Measurements from ENCODE around the gene KCNQ1OT1.

KCNQ1OT1 gene

DNA sequence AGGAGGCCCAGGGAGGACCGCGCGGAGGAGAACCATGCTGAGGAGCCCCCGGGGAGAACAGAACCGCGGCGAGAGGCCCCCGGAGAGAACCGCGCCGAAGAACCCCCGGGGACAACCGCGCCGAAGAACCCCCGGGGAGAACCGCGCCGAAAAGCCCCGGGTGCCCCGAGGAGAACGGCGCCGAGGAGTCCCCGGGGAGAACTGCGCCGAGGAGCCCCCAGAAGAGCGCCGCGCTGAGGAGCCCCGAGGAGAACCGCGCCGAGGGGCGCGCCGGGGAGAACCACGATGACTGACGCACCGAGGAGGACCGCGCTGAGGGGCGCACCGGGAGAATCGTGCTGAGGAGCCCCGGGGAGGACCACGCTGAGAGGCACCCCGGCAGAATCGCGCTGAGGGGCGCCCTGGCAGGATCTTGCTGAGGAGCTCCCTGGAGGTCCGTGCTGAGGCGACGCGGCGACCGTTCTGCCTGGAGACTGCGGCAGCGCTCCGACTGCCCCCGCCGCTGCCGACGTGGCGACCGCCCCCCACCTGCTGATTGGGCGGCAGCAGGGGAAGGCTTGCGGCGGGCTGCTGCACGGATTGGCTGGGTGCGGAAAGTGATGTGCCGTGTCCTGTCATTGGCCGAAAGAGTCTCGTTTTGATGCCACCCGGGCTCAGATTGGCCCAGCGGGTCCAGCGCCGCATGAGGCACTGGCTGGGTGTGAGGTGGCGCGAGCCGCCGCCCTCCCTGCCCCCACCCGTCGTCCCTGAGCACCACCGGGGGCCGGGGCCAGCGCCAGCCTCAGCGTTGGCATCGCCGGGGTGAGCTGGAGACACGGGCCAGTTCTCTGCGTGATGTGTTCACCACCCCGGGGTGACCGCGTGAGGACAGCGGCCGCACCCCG lies at the start of gene KCNQ1OT1:
Gene KCNQ1OT1 (minus strand): TSS at position 464 of the 884 bp plus-strand sequence.
- peak; percentile 80 to 85 for DNase-seq

GRCh38 chr11:2748814-2749554 lies 49.2 kb upstream of the KCNQ1OT1 start:
- DNase-seq: no peak

DNA sequence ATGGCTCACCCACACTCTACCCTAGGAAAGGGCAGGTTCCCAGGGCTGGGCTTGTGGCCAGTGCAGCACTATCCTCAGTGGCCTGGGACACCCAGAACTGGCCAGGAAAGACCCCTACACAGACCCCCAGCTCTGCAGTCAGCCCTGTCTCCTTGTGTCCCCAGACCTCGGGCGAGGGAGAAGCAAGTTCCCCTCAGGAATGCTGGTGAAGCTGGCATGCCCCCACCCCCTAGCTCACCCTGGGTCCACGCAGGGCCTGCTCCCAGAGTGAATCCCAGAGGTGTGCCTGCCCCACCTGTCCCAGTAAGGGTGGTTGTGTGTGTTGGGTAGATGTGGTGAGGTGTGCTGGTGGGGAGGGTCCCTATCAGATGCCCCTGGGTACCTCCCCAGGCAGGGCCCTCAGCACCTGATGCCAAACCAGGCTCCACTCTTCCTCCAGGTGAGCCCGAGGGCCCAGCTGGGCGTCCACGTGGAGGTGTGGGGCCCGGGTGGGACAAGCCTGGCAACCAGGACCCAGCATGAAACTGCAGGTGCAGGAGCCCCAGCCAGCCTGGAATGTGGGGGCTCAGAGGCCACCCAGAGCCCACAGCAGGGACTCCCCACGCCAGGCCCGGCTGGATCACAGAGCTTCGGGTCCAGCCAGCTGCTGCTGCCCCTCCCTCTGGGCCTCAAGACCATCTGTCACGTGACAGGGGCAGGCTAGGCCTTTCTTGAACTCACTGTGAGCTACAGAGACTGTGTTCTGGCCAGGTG lies 48.4 kb upstream of the KCNQ1OT1 start:
- no peak for DNase-seq

GRCh38 chr11:2747248-2748027 lies 47.6 kb upstream of the KCNQ1OT1 start:
- DNase-seq: no peak

DNA sequence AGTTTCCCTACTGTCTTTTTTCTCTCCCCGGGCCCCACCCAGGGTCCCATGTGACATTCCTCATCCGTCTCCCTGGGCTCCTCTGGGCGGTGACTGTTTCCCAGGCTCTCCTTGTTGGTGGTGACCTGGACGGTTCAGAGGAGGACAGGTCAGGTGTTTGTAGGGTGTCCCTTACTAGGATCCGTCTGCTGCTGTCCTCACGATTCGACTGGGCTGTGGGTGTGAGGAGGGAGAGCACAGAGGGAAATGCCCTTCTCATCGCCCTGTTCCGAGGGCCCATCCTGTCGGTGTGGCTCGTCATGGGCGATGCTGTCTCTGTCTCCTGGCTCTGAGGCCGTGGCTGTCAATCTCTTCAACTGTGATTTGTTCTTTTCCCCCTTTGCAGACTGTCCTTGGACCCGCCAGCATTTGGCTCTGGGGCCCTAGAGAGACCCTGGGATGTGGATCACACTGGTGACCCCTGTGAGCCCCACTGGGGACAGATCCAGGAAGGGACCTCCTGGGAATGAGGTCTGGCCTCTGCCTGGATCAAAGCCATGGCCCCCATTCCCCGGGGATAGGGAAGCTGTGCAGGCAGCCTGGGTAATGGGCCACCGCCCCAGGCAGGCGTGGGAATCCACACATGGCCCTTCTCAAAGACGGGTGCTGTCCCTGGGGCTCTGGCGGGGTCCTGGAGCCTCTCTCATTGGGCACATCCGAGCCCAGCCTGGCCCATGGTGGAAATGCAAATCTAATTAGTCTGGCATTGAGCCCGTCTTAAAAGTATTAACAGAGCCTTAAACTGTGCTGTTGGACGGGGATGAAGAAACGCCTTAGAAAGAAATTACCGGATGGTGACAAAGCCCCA lies 46.8 kb upstream of the KCNQ1OT1 start:
- no peak for DNase-seq

- DNase-seq: no peak
Measured at GRCh38 chr11:2745511-2745910, 45.7 kb upstream of the KCNQ1OT1 start.

- DNase-seq: no peak
Measured at GRCh38 chr11:2744166-2744565, 44.4 kb upstream of the KCNQ1OT1 start.

DNA sequence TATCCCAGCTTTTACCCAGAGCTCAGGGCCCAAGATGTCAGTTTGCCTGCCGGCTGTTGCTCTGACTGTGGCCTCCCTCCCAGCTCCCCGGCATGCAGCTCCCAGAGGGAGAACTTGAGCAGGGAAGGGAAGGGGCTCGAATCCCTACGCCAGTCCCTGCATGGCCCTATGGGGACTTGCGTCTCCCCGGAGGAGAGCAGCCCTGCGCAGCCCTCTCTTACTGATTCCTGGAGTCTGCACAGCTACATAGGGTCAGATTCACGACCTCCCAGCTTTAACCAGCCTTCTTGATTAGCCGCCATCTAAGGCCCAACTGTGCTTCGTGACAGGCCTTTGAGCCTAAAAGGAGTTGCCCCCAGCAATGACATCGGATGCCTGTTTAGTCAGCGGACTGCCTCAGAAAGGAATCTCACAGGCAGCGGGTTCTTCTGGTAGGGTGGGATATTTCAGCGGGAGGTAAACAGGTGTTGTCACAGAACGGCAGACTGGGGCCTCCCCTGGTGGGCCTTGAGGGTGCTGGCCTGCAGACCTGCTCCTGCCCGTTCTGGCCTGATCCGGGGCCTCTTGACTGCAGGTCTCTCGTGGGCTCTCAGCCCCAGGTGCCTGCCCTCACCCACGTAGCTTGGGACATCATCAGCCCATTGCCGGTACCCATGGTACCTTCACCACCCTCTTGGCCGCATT lies 43.8 kb upstream of the KCNQ1OT1 start:
- DNase-seq: no peak

GRCh38 chr11:2742611-2743426 lies 43.0 kb upstream of the KCNQ1OT1 start:
- no peak for DNase-seq

DNA sequence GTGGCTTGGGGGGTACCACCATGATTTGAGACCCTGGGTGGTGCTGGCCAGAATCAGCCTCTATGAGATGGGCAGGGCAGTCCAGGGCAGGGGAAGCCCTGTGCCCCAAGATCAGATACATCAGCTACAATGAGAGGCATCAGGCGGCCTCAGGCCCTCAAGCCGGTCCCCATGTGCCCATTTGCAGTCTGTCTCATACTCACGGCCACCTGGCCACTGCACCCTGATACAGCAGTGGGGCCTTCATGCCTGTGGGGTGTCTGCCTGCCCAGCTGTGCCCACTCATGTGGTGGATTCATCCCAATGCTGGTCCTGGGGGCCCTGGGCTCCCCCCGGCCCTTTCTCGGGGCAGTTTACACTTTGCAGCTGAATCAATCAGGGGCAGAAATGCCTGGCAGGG lies 42.4 kb upstream of the KCNQ1OT1 start:
- no peak for DNase-seq

DNA sequence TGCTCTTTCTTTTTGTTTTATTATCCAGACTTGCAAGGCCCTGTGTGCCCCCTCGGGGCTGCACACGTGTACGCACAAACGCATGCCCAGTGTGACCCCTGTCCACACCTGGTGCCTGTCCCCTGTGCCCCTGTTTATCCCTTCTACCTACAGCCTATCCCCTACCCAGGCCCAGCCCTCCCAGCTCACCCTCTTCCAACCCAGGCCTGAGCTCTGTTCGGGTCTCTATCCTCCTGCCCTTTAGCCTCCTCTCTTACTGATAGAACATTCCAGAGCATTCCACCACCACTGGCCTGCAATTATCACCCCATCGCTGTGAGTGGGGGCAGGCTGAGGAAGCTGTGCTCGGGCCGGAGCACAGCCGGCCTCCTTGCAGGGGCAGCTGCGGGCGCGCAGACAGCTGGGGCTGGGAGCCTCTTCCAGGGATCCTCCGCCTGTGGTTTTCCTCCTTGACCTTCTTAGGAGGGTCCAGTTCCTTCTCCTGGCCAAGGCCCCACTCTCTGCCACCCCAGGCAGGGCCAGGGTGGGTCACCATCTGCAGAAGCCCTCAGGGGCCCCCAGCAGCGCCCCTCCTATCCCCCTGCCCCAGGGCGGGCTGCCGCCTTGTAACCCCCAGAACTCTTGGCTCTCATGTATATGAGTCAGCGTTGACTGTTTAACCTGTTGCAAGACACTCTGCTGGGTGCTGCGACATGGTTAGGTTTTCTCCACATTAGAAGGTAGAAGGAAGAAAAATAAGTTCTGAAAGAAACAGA lies 41.8 kb upstream of the KCNQ1OT1 start:
- DNase-seq: no peak

DNA sequence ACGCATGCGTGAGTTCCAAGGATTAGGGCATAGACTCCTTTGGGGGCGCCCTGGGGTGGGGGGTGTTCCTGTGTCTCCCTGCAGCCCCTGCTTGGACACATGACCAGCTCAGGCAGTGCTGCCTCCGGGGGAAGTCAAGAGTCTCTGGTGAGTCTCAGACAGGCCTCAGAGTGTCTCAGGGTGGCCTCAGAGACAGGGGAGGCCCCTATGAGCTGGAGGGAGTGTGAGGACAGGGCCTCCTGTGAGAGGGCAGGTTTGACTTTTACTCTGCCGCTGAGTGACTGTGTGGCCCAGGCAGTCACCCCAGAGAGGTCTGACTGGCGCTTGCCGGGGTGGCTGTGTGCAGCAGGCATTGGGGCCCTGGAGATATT lies 41.2 kb upstream of the KCNQ1OT1 start:
- no peak for DNase-seq

- DNase-seq: no peak
Measured at GRCh38 chr11:2740275-2740940, 40.6 kb upstream of the KCNQ1OT1 start.

DNA sequence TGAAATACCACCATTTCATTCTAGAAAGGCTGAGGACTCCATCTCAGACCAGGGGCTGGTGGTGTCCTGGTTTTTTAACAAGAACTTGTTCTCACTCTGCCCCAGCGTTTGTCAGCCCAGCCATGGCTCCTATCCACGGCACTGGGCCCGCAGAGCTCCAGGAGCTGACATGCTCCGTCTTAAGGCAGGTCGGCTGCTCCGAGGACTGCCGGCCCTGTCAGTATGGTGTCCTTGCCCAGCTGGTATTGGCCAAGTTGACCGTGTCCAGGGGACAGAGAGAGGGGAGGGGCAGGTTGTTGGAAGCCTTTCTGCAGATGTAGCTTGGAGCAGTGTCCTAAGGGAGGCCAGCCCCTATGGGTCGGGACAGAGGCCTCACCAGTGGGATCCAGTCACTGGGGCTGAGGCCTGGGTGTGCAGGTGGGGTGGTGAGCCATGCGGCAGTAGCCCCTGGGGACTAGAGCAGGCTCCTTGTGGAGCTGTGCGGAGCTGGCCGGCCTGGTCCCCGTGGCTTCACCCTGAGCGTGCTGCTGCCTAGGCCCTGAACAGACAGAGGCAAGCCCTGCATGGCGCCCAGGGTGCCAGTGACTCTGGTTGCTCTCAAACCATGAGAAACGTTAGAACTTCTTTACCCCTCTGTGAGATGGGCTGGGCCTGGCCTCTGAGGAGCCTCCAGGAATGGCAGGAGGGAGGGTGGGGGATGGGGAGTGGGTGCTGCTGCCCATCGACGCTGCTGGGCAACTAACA lies 39.9 kb upstream of the KCNQ1OT1 start:
- no peak for DNase-seq

GRCh38 chr11:2738551-2739431 lies 39.0 kb upstream of the KCNQ1OT1 start:
- DNase-seq: no peak

GRCh38 chr11:2737866-2738265 lies 38.1 kb upstream of the KCNQ1OT1 start:
- DNase-seq: no peak

- no peak for DNase-seq
Measured at GRCh38 chr11:2737226-2737590, 37.4 kb upstream of the KCNQ1OT1 start.
